ENCODE data around the gene RBM5.
A peak's percentile ranks its signal among the peaks of the same experiment; 100 is the strongest.

RBM5 gene

DNA sequence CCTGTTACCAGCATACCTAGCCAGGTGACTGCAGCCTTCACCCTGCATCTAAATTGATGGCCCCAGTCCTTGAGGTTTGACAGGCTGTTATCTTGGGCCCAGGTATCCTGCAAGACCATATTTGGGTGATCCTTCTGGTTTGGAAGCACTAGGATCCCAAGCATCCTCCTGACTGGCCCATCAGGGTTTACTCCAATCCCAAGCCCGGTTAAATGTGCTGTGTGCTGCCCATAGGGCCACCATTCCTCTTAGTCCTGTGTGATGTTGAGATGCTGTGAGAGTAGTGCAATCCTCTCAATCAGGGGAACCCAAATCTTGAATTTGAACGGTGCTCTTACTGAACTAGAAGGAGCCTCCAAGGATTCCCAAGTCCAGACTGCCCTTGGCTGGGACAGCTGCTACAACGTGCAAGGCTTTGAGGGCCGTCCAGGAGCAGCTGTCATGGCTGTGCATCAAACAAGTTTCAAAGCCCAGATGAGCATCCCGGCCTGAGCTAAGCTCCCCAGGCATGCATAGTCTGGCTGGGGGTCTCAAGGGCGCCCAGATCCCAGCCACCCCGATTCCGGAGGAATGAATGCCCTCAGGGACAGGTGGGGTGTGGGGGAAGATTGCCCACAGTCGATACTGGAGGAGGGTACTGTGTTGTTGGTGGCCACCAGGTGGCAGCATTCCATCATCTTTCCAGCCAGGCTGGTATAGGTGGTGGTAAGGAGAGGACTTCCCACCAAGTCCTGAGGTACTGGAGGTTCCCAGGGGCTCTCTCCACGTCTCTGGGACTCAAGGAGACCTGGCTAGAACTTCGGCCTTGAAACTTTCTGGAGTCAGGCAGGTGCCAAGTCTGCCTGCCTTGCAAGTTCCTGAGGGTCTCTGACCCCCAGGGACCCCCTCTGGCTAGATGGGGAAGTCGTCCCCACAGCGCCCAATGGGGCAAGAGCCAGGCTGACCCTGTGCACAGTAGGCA is 32.6 kb downstream of the RBM5 start:
- DNase-seq (ENCODE audit: low read depth in 2 of 2) = peak; percentile 33 to 66

DNA sequence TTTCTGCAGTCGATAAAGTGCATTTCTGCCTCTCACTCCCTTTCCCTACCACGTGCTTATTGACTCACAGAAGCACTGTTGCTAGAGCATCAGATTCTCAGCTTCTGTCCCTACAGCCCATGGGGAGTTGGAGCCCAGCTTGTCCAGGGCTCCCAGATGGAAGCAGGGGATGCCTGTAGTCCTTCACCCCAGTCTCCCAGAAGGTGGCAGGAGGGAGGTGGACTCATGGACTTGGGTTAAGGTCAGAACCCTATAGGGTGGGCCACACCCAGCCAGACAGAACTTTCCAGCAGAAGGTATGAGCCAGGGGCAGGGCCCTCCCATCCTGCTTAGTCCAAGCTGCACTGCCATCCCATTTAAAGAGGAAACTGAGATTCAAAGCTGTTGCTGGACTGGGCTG is 33.4 kb downstream of the RBM5 start:
- DNase-seq (ENCODE audit: low read depth in 2 of 2) = no peak

DNA sequence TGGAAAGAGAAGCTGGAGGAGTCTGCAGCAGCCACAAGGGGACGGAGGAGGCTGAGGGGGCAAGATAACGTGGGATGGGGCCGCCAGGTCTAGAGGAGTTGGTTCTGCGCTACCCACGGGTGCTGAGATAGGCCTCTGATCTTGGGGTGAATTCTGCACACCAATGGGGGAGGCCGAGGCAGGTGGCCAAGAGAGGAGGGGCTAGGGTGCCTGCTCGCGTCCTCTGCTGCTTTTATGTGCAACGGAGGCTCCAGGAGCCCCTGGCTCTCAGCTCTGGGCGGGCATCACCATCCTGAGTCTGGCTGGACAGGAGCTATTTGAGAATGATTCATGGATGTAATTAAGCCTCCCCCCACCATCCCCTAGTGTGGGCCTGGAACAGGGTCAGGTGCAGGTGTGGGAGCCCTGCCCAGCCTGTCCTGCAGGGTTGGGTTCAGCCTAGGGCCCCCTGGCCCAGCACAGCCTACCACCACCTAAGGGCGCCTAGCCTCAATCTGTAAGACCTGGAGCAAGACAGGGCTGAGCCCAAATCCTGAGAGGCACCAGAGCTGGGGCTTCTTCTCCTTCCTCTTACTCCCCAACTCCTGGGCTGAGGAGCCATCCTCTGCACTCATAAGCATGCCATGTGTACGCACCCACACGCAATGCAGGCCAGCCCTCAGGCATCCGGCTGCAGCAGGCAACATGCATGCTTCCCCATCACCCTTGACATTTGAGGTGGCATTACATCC is 34.1 kb downstream of the RBM5 start:
- no peak for DNase-seq (ENCODE audit: low read depth in 2 of 2)

DNA sequence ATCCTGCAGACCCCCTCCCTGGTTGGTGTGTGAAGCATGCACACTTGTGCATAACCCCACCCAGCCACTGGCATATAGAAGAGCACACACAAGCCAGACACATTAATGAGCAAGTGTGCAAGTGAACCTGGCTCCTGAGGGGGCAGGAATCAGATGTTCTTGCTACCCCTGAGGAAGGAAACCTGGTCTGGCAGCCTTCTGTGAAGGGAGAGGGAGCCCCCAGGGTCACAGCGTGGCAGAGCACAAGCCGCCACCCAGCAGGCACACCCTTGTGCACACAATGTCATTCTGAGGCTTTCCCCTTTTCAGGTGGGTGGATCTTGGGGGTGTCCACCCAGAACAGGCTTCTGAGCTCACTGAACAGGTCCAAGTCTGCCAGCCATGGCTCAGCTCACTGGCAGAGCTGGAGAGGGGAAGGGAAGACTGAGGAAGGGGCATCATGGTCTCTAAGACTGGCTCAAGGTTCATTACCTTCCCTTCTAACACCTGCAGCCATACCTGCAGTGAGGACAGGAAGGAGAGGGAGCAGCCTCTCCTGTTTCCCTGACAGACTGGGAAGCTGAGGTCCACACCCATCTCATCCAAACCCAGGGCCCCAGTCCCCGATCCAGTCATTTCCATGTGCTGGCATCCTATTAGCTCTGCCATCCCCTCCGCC is 34.8 kb downstream of the RBM5 start:
- DNase-seq (ENCODE audit: low read depth in 2 of 2) = no peak

DNA sequence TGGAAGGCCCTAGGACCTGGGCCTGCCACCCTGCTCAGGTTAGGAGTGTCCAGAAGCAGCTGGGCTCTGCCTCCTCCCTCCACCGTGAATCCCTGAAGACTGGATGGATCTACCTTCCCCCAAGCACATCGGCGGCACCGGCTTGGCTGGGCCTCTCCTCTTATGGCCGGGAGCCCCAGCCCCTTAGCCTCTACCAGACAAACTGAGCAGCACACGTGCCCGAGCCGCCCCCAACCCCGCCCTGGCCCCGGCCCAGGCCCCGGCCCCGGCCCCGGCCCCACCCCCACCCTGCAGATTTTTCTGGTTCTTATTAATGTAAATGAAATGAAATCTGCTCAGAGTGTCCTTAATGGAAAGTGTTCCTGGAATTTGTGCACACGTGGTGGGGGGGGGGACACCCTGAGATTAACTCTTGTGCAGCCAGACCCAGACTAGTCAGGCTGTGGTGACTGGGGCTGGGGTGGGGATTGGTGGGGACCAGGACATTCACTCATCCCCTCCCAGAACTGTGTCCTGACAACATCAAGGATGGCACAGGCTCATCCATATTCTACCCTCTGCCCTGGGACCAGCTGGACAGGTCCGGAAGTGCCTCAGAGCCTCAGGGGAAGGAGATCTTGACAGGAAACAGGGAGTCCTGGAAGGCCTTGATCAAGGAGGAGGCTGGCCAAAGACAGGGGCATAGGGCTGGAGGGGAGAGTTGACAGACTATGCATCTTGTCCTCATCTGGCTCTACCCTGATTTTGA is 35.5 kb downstream of the RBM5 start:
- no peak for DNase-seq (ENCODE audit: low read depth in 2 of 2)

DNA sequence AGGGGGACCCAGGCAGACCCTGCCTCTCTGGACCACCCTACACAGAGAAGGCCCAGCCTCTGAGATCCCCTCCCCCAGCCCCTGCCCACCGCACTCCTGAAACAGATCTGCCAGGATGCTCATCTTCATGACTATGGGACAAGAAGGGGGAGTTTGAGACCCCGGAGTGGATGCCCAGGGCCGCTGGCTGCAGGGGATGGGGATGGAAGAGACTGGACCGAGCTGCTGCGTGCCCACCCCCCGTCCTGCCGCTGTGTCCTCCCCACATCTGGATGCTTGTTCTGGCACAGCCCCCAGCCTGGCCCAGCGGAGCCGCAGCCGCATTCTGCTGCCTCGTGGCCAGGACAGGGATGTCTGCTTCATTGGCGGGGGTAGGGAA is 36.1 kb downstream of the RBM5 start:
- no peak for DNase-seq (ENCODE audit: low read depth in 2 of 2)

DNA sequence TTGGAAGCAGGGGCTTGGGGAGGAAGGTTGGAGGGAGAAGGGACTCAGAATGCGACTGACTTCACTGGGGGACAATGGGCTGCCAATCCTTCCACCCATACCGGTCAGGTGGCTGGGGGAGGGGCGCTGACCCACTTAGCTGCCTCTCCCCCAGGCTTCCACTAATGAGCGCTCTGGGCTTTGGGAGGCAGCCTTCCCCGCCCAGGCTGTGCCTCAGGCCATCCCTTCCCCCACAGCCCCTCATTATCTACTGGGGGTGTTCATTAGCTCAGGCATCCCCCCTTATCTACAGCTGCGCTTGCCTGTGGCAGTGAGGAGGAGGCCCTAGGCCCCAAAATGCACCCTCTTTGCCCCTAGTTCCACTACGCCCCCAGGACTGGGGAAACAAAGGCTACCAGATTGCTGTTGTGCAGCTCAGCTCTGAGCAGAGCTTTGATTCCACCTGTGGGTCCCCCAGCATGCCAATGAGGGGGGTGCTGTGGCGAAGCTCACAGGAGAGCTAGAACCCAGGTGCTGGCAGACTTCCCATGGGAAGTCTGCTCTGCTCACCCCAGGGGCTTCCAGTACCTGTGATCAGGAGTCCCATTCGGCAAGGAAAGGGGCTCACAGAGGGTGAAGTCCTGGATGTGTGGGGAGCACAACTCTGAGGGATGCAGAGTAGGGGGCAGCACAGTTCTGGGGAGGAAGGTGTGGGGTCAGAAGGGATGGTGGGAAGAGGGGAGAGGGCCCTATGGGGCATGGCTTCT is 37.0 kb downstream of the RBM5 start:
- DNase-seq (ENCODE audit: low read depth in 2 of 2) = no peak

DNA sequence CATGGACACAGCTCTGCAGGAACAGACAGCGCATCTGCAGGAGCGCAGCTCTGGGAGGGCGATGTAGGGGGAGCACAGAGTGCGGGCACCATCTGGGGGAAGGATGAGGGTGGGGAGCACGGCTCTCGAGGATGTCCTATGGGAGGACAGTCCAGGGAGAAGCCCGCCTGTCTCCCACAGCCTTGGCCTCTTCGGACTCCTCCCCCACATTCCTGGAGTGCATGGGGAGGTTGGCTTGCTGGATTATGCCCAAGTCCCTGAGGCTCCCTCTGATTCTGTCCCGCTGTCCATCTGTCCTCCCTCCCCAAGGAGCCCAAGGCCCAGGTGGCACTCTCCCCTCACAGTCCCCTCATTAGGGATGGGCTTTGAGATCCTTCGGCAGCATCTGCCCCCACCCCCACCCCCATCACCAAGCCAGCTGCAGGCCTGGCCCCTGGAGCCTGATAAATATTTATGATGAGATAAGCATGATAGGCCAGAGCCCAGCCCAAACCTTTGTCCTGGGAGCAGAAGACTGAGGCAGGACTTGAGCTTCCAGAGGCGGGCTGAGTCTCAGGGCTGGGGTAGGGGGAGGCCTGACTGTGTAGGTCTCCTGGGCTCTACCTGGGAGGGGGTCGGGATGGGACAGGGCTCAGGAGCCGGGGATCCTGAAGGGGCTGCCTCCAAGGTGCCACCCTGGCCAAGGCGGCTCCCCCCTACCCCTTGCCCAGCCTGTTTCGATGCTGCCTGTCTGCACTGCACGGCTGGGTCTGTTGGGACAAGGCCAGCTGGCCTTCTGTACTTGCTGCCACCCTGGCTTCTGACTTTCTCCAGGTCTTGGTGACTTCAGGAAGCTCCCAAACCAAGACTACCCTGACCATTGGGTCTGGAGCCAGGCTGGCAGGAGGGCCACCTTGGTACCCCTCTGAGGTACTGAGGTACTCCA is 37.8 kb downstream of the RBM5 start:
- no peak for DNase-seq (ENCODE audit: low read depth in 2 of 2)

DNA sequence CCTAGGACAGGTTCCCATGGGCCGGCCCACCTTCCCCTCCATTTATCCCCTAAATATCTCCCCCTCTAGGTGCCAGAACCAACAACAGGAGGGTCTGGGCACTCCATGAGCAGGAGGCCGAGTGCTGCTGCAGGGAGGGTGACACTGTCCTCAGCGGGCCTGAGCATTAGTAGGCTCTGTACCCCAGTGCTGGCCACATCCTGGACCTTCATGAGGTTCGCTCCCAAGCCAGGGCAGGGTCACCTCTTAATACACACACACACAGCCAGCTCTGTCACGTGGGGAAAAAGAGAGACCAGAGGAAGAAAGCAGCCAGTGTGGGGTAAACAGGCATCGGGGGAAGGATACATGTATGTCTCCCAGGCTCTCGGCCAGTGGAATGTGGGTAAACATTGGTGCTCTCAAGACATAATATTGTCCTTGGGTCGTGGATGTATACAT is 38.6 kb downstream of the RBM5 start:
- no peak for DNase-seq (ENCODE audit: low read depth in 2 of 2)

DNA sequence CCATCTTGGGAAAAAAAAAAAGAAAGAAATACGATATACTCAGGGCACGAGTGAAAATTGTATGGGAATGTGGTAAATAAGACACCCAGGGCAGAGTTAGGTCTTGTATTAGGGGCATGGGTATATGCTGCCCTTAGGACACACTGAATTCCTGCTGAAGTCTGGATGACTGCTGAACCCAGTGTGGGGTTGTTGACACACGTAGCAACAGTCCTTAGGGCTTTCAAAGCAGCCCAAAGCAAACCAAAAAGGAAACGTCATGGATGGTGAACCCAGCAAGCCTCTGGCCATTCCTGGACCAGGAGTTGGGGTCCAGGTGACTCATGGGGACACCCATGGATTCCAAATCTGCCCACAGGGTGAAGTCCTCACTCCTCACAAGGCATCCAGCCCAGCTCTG is 39.3 kb downstream of the RBM5 start:
- no peak for DNase-seq (ENCODE audit: low read depth in 2 of 2)

DNA sequence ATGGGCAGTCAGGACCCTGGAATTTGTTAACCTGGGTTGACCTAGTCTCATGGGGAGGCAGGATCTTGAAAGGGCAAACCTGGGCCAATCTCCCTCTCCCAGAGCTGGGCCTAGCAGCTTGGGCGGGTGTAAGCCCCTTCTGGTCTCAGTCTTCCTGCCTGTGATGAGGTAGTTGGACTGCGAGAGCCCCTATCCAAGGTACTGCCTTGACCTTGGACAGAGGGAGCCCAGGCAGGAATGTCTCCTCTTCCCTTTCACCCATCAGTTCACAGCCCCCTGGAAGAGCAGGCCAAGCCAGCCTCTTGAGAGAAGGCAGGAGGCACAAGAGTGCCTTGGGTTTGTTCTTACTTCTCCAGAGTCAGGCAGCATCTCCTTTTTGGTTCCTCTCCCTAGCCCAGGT is 41.7 kb downstream of the RBM5 start:
- no peak for DNase-seq (ENCODE audit: low read depth in 2 of 2)

DNA sequence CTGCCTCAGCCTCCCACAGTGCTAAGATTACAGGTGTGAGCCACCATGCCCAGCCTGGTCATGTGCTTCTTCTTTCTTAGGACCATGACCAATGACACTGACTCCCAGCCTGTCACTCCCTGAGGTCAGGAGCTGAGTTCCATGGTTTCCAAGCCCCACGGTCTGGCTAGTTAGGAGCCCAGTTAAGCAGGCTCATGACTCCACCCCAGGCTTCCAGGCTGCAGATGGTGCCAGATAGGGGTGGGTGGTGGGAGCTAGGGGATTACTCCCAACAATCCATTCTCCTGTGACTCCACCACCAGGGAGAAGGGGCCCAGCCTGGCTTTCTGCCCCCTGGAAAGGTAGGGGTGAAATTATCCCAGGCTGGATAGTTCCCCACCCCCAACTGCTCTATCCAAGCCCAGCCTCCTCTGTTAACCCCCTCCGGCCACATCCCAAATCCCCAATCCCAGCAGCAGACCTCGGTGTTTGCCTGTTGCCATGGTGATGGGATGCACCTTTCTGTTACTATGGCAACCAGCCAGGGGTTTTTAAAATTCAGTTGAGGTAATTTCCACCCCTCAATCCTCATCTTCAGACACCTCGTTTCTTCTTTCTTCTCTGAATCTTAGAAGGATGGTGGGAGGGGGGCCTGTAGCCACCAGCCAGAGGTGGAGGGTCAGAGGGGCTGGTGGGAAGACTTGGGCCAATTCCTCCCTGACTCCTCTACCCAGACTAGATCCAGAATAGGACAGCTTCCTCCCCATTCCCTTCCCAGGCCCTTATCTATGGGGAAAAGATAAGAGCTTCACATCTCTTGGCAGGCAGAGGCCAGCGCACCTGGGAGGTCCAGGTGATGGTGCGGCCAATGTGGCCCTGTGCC is 43.9 kb downstream of the RBM5 start:
- no peak for DNase-seq (ENCODE audit: low read depth in 2 of 2)

DNA sequence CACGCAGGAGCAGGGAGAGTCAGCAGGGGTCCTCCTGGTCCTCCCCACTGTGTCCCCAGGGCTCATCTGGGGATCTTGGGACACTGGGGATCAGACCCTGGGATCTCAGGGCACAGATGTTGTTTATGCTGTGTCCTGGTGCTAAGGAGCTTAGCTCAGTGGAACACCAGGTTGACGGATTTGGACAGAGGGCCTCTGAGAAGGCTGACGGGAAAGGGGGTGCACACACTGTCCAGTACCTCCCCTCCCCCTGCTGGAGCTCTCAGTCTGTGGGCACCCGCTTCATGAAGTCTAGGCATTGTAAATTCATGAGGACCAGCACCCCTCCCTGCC is 44.5 kb downstream of the RBM5 start:
- no peak for DNase-seq (ENCODE audit: low read depth in 2 of 2)

DNA sequence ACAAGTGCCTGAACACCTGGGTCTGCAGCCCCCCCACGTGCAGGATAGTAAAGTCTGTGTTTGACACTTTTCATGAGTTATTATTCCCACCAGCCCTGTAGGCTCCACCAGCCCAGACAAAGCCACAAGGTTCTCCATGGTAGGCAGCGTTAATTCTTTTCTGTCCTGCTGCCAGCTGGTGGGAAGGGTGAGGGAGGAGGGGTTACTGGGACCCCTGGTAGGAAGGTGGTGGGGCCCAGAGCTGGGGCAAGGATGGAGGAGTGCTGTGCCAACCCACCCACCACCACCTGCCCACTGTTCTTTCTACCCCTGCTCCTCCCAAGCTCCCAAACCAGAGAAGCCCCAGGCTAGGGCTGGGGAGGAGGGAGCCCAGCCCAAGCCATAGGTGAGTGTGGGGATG is 45.6 kb downstream of the RBM5 start:
- no peak for DNase-seq (ENCODE audit: low read depth in 2 of 2)

DNA sequence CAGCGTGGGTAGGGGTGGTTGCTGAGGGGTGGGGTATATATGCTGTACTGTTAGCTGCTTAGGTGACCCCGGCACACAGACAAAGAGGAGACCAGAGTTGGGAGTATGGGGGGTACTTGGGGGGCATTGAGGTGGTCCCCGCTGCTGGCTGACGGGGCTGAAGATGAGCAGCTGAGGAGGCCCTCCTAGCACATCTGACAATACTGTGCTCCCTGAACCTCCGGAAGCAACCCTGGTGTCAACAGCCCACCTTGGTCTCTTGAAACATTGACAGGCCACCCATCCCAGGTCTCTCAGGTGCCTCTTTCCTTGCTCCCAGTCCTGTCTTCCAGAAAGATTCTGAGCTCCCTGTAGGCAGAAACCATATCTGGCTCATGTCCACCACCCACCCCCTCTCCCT is 47.2 kb downstream of the RBM5 start:
- DNase-seq (ENCODE audit: low read depth in 2 of 2) = no peak

DNA sequence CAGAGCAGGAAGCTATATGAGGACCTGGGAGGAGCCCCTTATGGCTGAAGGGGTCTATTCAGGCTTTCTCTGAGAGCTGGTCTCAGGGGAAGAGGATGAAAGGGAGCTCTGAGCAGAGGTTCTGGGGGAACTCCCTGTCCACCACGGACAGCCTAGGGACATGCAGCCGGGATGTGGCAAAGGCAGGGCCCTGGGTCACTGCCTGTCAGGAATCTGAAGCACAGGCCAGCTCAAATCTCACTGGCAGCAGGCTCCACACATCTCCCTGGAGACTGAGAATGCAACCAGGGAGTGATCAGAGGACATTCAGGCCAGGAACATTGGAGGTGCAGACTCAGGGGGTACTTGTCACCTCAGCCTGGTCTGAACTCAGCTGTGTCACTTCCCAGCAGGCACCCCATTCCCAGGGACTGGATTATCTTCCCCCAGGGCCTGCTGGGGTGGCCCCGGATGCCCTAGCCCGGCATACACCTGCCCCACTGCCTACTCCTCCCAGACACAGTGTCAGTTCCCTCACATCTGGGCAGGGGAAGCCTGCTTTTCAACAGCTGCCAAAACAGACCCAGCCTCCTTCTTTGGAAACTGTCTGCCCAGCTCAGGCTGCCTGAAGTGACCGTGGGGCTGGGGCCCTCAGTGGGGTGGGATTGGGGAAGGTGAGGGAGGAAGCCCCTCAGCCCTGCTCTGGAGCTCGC is 48.1 kb downstream of the RBM5 start:
- DNase-seq (ENCODE audit: low read depth in 2 of 2) = no peak

DNA sequence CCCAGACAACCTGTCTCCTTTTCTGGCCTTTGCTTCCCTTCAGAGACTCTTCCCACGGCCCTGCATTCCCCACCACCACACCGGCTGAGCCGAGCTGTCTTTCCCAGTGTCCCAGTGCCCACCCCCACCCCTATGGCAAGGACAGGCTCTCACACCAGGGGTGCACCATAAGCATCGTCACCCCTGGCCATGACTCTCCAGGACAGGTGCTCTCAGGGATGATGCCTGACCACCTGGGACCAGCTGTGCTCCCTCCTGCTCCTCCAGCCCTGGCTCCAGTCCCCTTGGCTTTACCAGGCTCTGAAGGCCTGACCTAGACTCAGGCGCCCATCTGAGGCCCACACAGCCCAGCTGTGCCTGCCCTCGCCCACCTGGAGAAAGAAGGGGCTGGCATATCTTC is 48.8 kb downstream of the RBM5 start:
- DNase-seq (ENCODE audit: low read depth in 2 of 2) = no peak

All from stimulated activated CD4-positive, alpha-beta T cell treated with anti-CD3 and anti-CD28 coated beads, Interleukin-12 subunit alpha, Interleukin-12 subunit beta, amount 100 ng/mL, for 24 hours (primary cell).